Gastrocnemius medialis (tissue), 4 donors: ENCODE results near the gene TBC1D28.
"Not testable (repeated sequence)": the region's sequence is repeated elsewhere in the genome, so short reads cannot be mapped to it uniquely, and the experiment has no call there.

Experiments used
- POLR2A ChIP-seq, 2 donors: fragments of 450-650 bp; IDR thresholded peaks; one replicate each; pipeline ENCODE4 v1.6.1; 2017; ENCODE audit warnings: antibody characterized with exemption in 2 of 2, mild to moderate bottlenecking in 2 of 2, moderate library complexity in 2 of 2
- TF ChIP-seq, protein P1 (sequence below), 5 experiments: fragments of 450-650 bp in 3 of 5; fragments of 200-600 bp in 2 of 5; sonication (generic) in 2 of 5; IDR thresholded peaks in 4 of 5; conservative IDR thresholded peaks in 1 of 5; 1 replicate in 4 of 5; 2 replicates in 1 of 5; pipeline ENCODE4 v1.5.1; 2016 to 2019; ENCODE audit warnings: antibody characterized with exemption in 5 of 5, mild to moderate bottlenecking in 3 of 5, moderate library complexity in 3 of 5

GRCh38 chr17:18676928-18677327 lies 32.7 kb upstream of the TBC1D28 start:
- TF ChIP-seq, protein P1, sequence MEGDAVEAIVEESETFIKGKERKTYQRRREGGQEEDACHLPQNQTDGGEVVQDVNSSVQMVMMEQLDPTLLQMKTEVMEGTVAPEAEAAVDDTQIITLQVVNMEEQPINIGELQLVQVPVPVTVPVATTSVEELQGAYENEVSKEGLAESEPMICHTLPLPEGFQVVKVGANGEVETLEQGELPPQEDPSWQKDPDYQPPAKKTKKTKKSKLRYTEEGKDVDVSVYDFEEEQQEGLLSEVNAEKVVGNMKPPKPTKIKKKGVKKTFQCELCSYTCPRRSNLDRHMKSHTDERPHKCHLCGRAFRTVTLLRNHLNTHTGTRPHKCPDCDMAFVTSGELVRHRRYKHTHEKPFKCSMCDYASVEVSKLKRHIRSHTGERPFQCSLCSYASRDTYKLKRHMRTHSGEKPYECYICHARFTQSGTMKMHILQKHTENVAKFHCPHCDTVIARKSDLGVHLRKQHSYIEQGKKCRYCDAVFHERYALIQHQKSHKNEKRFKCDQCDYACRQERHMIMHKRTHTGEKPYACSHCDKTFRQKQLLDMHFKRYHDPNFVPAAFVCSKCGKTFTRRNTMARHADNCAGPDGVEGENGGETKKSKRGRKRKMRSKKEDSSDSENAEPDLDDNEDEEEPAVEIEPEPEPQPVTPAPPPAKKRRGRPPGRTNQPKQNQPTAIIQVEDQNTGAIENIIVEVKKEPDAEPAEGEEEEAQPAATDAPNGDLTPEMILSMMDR (IDR thresholded peaks at IDR 0.05 in 4 of 5, conservative IDR thresholded peaks at IDR 0.05 in 1 of 5): not testable (repeated sequence)
- not testable (repeated sequence) for TF ChIP-seq POLR2A (IDR thresholded peaks at IDR 0.05)
